GM19240 (cell line): ENCODE data around the gene PRSS53.

Experiments used
- DNase-seq: peaks from one replicate; pipeline ENCODE4 v3.0.0; 2011; ENCODE audit warnings: low spot score; ENCODE audit not compliant: insufficient read length

The PRSS53 gene

DNA sequence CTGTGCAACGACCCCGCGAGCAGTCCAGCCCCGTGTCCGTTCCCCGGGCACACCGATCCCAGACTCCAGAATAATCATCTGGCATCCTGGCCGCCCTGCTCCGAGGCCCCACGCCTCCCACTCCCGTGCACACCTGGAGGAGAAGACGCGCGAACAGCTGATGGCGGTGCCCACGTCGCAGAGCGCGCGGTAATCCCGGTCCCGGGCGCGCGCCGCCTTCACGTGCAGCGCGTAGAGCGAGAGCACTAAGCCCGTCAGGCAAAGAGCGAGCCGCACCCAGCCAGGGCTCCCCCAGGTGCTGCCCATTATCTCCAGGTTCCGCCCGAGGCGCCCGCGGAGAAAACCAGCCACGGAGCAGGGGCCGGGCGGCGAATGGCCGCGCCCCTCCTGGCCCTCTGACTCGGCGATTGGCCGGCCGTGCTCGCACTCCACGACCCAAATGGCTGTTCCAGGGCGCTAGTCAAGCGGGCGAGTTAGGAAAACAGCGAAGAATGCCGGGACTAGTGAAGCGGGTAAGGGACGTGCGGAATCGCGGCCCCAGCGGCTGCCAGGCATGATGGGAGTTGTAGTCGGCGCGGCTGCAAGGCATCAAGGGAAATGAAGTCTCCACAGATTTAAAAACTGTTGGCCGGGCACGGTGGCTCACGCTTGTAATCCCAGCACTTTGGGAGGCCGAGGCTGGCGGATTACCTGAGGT, 5.8 kb upstream of the PRSS53 start, which contains the start of gene VKORC1:
VKORC1 (minus strand) TSS at position 374 of the 697 bp plus-strand sequence; CDS start at position 306, 68 bp downstream.
- DNase-seq: peak; percentile 88

DNA sequence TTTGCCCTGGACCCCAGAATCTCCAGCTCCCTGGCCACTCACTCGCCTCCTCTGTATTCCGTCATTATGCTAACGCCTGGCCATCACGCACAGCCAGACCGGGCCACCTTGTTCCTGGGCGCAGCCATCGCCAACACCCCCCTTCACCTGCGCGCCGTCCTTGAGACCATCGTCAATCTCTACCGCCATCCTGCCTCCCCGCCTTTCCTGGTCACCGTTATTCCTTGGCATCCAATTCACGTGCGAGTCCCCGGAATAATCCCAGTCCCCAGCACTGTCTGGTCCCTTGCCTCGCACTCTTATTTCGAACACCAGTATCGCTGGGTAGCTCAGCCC, 5.3 kb upstream of the PRSS53 start:
- no peak for DNase-seq

DNA sequence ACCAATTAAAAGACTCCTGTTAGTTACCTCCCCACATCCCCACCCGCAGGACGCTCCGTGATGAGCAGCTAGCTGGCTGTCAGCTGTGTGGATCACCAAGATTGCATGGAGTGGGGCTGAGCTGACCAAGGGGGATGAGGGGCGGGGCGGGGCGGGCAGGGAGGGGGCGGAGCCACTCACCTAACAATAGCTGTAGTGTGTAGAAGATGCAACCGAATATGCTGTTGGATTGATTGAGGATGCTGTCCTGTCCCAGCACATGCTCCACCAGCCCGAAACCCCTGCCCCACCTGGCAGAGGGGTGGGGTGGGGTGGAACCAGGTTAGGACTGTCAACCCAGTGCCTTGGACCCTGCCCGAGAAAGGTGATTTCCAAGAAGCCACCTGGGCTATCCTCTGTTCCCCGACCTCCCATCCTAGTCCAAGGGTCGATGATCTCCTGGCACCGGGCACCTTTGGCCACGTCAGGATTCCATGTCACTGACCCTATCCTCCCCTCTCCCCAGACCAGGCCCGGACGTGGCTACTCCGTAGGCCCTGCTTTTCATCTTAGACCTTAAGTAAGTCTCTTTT, 4.5 kb upstream of the PRSS53 start:
- no peak for DNase-seq

DNA sequence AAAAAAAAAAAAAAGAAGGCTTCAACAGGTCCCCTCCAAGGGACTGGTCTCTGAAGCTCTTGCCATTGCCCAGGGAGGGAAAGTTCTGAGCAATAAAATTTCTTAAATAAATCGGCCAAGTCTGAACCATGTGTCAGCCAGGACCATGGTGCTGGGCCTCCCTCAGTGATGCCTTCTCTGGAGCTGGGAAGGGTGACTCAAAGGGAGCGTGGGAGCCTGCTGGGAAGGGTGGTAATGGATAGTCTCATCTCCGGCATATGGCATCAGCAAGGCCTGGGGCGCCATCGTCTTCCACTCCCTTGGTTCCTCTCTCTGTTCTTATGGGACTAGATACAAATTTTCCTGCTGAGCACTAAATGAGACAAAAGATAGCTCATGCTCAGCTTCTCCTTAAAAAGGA, 3.6 kb upstream of the PRSS53 start:
- no peak for DNase-seq

DNA sequence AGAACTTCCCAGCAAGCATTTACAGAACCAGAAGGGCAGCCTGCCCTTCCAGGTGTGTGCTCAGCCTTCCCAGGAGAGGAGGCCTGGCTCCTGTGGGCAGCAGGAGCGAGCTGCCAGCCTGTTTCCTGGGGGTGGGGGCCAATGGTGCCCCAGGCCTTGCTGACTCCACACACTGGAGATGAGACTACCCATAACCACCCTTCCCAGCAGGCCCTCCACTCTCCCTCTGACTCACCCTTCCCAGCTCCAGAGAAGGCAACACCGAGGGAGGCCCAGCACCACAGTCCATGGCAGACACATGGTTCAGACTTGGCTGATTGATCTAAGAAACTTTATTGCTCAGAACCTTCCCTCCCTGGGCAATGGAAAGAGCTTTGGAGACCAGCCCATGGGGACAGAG, 1.8 kb upstream of the PRSS53 start:
- DNase-seq: no peak

DNA sequence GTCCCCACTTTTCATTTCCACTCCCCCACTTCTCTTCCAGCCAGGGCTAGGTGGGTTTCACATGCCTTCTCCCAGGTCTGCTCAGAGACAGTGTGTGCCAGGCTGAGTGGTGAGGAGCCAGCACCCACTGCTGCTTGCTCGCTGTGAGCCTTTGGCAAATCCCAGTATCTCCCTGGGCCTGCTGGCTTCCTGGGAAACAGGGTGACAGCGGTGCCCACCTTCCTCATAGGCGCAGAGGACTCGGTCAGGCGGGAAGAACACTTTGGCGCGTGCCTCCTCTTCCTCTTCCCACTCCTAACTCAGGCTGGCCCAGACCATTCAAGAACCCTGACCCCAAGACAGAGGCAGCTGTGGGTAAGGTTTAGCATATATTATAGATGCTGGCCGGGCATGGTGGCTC, 456 bp upstream of the PRSS53 start:
- DNase-seq: no peak

DNA sequence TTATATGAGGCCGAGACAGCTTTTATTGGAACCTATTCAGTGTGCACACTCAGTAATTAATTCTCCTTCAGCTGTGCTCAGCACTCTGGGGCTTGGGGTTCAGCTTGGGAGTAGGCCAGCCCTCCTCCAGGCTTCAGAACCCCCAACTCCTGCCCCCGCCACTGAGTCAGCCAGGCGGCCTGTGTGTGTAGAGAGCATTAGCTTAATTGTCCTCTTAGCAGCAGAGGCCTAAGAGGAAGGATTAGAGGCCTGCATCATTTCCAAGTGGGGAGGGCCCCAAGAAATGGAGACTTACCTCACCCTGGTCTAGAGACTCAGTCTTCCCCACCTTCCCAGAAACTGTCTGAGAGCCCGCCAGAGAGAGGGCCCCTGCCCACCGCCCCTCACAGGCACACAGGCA, 772 bp downstream of the PRSS53 start:
- no peak for DNase-seq

DNA sequence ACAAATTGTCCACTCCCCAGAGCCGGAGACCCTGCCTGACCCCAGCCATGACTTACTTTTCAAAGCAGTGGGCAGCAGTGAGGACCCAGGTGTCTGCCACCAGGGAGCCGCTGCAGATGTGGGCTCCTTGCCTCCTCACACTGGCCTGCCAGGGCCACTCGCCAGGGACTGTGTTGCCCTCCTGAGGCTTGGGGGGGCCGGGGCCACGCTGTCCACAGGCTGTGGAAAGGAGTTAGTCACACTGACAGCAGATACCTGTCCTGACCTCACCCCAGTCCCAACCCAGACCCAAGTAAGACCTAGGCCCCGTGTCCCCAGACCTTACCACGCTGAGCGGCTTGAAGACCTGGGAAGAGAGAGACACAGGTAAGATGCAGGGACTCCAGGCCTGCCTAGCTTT, 1.3 kb downstream of the PRSS53 start:
- no peak for DNase-seq

DNA sequence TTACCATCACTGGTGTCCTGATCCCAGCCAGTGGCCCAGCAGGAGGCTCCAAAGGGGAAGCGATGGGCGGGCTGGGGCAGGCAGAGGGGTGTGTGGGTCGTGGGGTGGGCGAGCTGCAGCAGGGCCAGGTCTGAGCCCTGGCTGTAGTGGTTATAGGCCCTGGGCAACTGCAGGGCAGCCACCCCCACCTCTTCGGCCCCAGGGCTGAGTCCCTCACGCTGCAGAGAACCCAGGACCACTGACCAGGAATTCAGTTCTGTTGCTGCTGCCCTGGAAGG, 2.2 kb downstream of the PRSS53 start:
- DNase-seq: no peak

DNA sequence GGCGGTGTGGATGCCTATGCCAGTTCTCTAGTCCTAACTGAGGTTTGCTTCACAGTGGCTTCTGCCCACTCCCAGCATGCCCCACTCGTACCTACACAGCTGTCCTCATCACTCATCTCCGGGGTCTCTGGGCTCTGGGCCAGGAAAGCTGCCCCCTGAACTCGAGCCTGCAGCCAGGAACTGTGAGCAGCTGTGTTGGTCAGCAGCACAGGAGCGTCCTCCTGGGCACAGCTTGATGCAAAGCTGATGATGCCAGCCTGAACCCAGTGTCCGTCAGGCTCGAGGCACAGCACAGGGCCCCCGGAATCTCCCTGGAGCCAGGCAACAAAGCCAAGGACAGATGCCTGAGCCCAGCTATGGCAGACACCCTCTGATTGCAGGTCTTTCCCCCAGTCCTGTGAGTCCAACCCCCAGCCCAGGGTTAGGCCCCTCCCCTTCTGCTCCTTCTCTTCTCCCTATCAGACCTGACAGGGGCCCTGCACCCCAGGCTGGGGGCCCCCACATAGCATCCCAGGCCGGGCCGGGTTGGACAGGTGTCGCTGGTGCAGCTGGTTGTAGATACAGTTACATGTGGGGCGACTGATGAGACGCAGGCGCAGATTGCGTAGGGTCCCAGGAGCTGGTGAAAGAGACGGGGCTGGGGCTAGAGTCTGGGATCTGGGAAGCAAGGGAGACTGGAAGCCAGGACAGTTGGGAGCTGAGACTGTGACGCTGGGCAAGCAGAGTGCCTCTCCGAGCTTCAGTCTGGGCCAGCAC, 2.7 kb downstream of the PRSS53 start:
- no peak for DNase-seq

DNA sequence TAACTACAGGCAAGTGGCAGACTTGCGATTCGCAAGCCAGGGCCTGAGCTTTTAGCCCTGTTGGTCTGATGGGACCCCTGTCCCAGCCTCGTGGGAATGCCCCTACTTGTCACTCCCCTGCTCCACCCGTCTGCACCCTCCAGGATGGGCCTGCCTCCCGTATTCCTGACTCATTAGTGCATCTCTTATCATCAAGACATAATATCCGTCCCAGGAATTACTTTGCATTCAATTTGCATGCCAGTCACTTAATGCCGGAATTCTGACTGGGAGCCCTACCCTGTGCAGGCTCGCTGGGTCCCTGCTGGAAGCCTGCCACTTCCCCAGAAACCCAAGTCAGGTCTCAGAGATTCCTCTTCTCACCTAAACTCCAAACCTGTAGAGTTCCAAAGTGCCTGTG, 3.3 kb downstream of the PRSS53 start:
- DNase-seq: no peak

DNA sequence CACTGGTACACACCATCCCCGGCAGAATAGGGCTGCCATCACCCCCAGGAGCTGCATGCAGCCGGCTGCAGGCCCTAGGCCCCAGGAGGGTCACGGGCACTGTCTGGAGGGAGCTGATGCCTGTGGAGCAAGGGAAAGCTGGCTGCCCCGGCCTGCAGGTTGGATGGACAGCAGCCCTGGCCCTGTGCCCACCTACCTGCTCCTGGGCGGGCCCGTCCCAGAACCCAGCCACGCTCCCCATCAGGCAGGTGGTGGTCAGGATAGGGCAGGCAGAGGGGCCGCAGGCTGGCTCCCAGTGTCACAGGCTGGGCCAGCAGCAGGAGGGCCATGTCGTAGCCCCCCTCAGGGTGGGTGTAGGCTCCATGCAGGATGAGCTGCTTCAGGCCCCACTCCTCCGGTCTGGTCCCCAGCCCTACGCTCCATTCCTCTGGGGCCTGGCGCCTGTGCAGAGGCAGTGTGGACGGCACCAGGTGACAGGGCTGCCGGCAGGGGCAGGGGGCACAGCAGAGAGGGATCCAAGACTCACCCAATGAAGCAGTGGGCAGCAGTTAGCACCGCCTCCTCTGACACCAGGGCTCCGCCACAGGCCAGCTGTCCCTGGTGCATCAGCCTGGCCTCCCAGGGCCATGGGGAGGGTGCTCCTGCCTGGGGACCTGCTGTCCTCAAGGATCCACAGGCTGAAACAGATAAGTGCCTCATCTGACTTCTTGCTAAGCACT, 4.0 kb downstream of the PRSS53 start:
- DNase-seq: no peak

DNA sequence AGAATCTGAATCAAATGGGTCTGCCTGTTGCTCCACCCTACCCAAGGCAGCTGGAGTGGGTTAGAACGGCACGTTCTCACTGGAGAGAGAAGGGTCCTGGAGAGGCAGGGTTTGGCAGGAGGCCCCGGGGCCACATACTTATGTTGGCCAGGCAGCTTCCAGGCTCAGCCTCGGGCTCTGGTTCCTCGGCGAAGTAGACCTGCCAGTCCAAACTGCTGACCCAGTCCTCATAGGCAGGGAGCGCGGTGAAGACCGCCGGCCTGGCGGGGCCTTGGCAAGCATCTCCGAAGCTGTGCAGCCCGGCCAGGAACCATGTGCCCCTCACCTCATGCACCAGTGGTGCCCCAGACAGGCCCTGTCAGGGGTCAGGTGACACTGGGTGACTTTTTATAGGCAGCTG, 4.8 kb downstream of the PRSS53 start:
- DNase-seq: no peak

DNA sequence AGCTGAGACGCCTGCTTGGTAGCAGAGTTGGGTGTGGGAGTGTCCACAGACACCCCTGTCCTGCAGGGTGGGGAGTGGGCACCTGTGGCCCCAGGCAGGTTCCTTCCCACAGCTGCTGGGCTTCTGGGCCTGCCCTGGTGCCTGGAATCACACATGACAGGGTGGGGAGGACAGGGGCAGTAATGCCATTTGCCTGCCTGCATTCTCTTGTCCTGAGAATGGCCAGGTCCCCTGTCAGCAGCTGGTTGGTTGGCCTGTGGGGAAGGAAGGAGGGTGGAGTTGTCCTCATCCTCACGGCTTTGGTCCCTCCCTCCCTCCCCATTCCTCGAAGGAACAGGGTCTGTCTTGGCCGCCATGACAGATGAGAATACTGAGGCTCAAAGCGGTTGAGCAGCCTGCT, 5.2 kb downstream of the PRSS53 start:
- no peak for DNase-seq

DNA sequence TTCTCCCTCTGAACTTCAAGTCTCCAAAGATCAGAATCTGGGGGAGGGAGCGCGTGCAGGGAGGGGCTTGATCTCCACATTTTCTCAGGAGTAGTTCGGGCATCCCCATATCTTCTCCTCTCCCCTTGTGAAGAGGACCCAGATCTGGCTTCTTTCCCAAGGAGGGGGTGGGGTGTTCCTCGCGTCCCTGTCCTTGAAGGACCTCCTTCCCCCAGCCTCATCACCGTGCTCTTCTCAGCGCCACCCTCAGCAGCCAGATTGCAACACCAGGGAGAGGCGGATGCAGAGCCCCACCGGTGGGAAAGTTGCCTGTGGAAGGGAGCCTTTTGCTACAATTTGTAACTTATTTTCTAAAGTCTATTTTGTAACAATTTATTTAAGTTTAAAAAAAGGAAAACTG, 5.7 kb downstream of the PRSS53 start:
- no peak for DNase-seq

DNA sequence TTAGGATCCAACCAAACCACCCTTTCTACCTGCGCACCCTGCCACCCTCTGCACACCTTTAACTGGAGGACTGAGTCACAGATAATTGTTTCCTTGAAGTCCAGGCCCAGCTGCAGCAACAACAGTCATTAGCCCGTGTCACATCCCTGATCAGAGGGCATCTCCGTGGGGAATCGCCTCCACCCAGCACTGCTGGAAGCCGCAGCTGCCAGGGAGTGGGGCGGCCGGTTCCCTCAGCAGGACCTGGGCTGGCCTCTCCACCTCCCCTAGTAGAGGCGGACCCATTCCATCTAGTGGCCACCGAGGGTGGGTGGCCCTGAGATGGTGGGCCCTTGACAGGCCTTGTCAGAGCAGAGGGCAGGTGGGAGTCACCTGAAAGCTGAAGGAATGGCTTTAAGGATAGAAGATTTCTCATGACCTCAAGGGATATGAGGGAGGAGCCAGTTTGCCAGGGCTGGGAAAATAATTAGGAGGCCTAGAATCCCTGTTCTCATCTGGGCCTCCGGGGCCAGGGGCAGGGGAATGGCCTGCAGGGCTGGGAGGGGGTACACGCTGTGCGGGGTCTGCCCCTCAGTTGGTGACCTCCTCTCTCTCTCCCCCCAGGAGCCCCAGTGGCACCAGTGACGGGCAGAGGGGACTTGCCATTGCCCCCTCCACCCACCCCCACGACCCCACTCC, 6.2 kb downstream of the PRSS53 start:
- no peak for DNase-seq

DNA sequence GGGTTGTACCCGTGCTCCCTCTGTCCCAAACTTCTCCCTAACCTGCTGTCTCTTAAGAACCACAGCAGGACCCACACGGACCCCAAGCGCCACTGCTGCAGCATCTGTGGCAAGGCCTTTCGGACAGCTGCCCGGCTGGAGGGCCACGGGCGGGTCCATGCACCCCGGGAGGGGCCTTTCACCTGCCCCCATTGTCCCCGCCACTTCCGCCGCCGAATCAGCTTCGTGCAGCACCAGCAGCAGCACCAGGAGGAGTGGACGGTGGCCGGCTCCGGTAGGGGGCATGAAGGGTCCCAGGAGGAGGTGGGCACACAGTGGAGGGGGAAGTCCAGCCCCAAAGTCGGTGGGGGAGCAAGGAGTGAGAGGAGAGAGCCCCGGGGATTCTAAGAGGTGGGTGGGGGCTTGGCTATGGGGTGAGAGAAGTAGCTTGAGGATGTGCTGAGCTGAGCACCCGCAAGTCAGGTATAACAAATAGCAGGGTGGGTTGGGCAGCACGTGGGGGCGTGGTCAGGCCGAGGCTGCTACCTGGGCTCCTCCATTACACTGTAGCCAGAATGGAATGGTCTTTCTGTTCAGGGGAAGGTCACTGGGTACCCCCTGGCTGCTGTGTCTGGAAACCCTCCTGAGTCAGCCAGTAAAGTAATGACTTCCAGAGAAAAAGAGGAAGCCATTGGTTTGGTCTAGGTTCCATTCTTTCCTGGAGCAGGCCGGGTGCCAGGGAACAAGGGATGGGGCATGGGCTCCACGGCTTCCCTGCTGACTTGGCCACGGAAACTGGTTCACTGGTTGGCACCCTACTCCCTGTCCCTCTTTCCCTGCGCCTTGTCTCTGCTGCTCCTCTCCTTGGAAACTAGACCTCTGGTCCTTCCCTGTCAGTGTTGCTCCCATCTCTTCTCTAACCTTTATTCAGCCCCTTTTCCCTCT, 7.1 kb downstream of the PRSS53 start:
- DNase-seq: no peak

DNA sequence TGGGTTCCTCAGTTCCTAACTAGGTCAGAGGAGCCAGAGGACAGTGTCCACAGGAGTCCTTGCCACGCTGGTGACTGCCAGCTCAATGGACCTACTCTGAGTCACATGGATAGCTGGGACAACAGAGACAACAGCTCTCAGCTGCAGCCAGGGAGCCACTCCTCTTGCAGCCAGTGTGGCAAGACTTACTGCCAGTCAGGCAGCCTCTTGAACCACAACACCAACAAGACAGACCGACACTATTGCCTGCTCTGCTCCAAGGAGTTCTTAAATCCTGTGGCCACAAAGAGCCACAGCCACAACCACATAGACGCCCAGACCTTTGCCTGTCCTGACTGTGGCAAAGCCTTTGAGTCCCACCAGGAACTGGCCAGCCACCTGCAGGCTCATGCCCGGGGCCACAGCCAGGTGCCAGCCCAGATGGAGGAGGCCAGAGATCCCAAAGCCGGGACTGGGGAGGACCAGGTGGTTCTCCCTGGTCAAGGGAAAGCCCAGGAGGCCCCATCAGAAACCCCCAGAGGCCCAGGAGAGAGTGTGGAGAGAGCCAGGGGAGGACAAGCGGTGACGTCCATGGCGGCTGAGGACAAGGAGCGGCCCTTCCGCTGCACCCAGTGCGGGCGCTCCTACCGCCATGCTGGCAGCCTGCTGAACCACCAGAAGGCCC, 7.9 kb downstream of the PRSS53 start:
- no peak for DNase-seq

DNA sequence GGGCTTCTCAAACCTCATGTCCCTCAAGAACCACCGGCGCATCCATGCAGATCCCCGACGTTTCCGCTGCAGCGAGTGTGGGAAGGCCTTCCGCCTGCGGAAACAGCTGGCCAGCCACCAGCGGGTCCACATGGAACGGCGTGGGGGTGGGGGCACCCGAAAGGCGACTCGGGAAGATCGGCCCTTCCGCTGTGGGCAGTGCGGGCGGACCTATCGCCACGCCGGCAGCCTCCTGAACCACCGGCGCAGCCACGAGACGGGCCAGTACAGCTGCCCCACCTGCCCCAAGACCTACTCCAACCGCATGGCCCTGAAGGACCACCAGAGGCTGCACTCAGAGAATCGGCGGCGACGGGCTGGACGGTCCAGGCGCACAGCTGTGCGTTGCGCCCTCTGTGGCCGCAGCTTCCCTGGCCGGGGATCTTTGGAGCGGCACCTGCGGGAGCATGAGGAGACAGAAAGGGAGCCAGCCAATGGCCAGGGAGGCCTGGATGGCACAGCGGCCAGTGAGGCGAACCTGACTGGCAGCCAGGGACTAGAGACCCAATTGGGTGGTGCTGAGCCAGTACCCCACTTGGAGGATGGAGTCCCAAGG, 8.6 kb downstream of the PRSS53 start:
- no peak for DNase-seq
